GM12878 (cell line): ENCODE data around the gene ITGA2. TPM values are rescaled to one million over a fixed set of nuclear protein-coding genes. Genes with fewer than 3 reads are reported as not detected.

Experiments used
- ATF2 ChIP-seq: IDR thresholded peaks from 2 replicates; pipeline ENCODE4 v1.6.1; 2012; ENCODE audit warnings: low read length, inconsistent platforms
- CREM ChIP-seq: IDR thresholded peaks from 2 replicates; pipeline ENCODE4 v1.6.1; 2014; ENCODE audit warnings: antibody characterized with exemption, low read depth
- CTCF ChIP-seq, 3 experiments: IDR thresholded peaks in 2 of 3; conservative IDR thresholded peaks in 1 of 3; 2 replicates each; pipeline ENCODE4 v1.5.1; 2011; ENCODE audit warnings: low read depth in 3 of 3, low read length in 3 of 3, mild to moderate bottlenecking in 3 of 3, control low read depth in 2 of 3, moderate library complexity in 2 of 3, inconsistent platforms in 1 of 3, mixed read lengths in 1 of 3; ENCODE audit not compliant: control insufficient read depth in 2 of 3, insufficient read depth in 1 of 3; ENCODE audit errors: extremely low read depth in 1 of 3
- IRF4 ChIP-seq: IDR thresholded peaks from 2 replicates; pipeline ENCODE4 v1.6.1; 2011; ENCODE audit warnings: low read depth, low read length
- MXI1 ChIP-seq: fragments of 150-350 bp; IDR thresholded peaks from 2 replicates; pipeline ENCODE4 v1.6.1; 2011; ENCODE audit warnings: low read depth, mild to moderate bottlenecking, inconsistent platforms, low read length, improper control_type of control experiment
- STAT1 ChIP-seq: fragments of 450-650 bp; conservative IDR thresholded peaks from 2 replicates; pipeline ENCODE4 v1.6.1; 2014; ENCODE audit warnings: antibody characterized with exemption, mild to moderate bottlenecking
- USF2 ChIP-seq: IDR thresholded peaks from 2 replicates; pipeline ENCODE4 v1.6.1; 2011; ENCODE audit warnings: low read depth, low read length, improper control_type of control experiment, borderline replicate concordance
- ZNF592 ChIP-seq: fragments of 450-650 bp; IDR thresholded peaks from 2 replicates; pipeline ENCODE4 v1.6.1; 2017; ENCODE audit warnings: mild to moderate bottlenecking, moderate library complexity
- polyA plus RNA-seq, 11 experiments: library from polyadenylated mRNA; depleted of rRNA in 4 of 11; unstranded in 6 of 11; stranded (reverse) in 5 of 11; fragments of >200 nt; fragmentation: Nextera tagmentation in 4 of 11; fragmentation: Illumina TruSeq in 1 of 11; extraction: Ambion mirVana in 4 of 11; extraction: Trizol in 1 of 11; gene quantifications; 1 replicate in 1 of 11; 2 replicates in 10 of 11; pipeline versions ENCODE4 v1.2.1 to v1.2.3, GENCODE V29; 2011 to 2016; ENCODE audit warnings: inconsistent platforms in 2 of 11, missing spikeins in 2 of 11, low read depth in 1 of 11
- total RNA-seq, 4 experiments: library from RNA; depleted of rRNA in 3 of 4; stranded (reverse); fragments of >200 nt in 3 of 4; fragmentation: Illumina TruSeq in 1 of 4; extraction: Trizol in 1 of 4; gene quantifications; 2 replicates each; pipeline versions ENCODE4 v1.2.1 to v1.2.3, GENCODE V29; 2013 to 2021

The ITGA2 gene
- total and polyA plus RNA-seq, 10 of the 15 experiments (the other 5 are each of a cell fraction or from before 2014, with no cell fraction given), result under 0.01 to 0.13 (median 0.03) TPM; not detected in 6

GRCh38 chr5:53041071-53041692 lies 52.0 kb downstream of the ITGA2 start (continued):
- TF ChIP-seq CTCF (IDR thresholded peaks at IDR 0.05 in 2 of 3, conservative IDR thresholded peaks at IDR 0.05 in 1 of 3; ENCODE audit: control insufficient read depth in 2 of 3, extremely low read depth in 1 of 3, insufficient read depth in 1 of 3, low read depth in 3 of 3, low read length in 3 of 3) (no peak), STAT1 (no peak), CREM (no peak), IRF4 (peak; percentile 62), ATF2 (peak; percentile 65), MXI1 (no peak), USF2 (peak; percentile 3; the same call in 1 of the 2 replicates), ZNF592 (no peak)
- TF ChIP-seq, all 136 proteins: peak for 13
